ENCODE data around the gene TMEM116.
"Not testable (repeated sequence)": the region's sequence is repeated elsewhere in the genome, so short reads cannot be mapped to it uniquely, and the experiment has no call there.

Gene TMEM116

GRCh38 chr12:112008918-112009317, 4.0 kb downstream of the TMEM116 start:
- no peak for DNase-seq

GRCh38 chr12:112007945-112008344, 5.0 kb downstream of the TMEM116 start:
- DNase-seq, result no peak

GRCh38 chr12:112005419-112006395, 7.3 kb downstream of the TMEM116 start:
- DNase-seq, result no peak

- DNase-seq, result no peak
Observed at GRCh38 chr12:112004041-112004440, 8.9 kb downstream of the TMEM116 start.

GRCh38 chr12:112001576-112001975, 11.4 kb downstream of the TMEM116 start:
- no peak for DNase-seq

- DNase-seq, result no peak
Observed at GRCh38 chr12:112000820-112001219, 12.1 kb downstream of the TMEM116 start.

- not testable (repeated sequence) for DNase-seq
Observed at GRCh38 chr12:111999129-111999528, 13.8 kb downstream of the TMEM116 start.

GRCh38 chr12:111998015-111998414, 14.9 kb downstream of the TMEM116 start:
- no peak for DNase-seq

- DNase-seq, result no peak
Observed at GRCh38 chr12:111997300-111997699, 15.7 kb downstream of the TMEM116 start.

GRCh38 chr12:111995782-111996480, 17.0 kb downstream of the TMEM116 start:
- DNase-seq, result no peak

GRCh38 chr12:111994211-111995111, 18.5 kb downstream of the TMEM116 start:
- not testable (repeated sequence) for DNase-seq

- no peak for DNase-seq
Observed at GRCh38 chr12:111993292-111994150, 19.4 kb downstream of the TMEM116 start.

GRCh38 chr12:111992464-111992863, 20.5 kb downstream of the TMEM116 start:
- DNase-seq, result no peak

- DNase-seq, result no peak
Observed at GRCh38 chr12:111991946-111992345, 21.0 kb downstream of the TMEM116 start.

GRCh38 chr12:111991535-111991934, 21.4 kb downstream of the TMEM116 start:
- no peak for DNase-seq

GRCh38 chr12:111984820-111985219, 28.1 kb downstream of the TMEM116 start:
- DNase-seq, result no peak

GRCh38 chr12:111981987-111982386, 31.0 kb downstream of the TMEM116 start:
- DNase-seq, result no peak

- no peak for DNase-seq
Observed at GRCh38 chr12:111980598-111980997, 32.4 kb downstream of the TMEM116 start.

GRCh38 chr12:111978545-111978944, 34.4 kb downstream of the TMEM116 start:
- DNase-seq, result no peak

GRCh38 chr12:111976860-111977259, 36.1 kb downstream of the TMEM116 start:
- no peak for DNase-seq

GRCh38 chr12:111976291-111976690, 36.7 kb downstream of the TMEM116 start:
- no peak for DNase-seq

Measured in KG1 (cell line).